Activated CD4-positive, alpha-beta T cell treated with anti-CD3 and anti-CD28 coated beads, Interleukin-2, amount 50 U/mL, for 1 hour (primary cell): ENCODE results near the gene HOXB8.

Source experiments
- DNase-seq: peaks from one replicate; pipeline ENCODE4 v3.0.0-alpha.2; 2020

HOXB8 gene

DNA sequence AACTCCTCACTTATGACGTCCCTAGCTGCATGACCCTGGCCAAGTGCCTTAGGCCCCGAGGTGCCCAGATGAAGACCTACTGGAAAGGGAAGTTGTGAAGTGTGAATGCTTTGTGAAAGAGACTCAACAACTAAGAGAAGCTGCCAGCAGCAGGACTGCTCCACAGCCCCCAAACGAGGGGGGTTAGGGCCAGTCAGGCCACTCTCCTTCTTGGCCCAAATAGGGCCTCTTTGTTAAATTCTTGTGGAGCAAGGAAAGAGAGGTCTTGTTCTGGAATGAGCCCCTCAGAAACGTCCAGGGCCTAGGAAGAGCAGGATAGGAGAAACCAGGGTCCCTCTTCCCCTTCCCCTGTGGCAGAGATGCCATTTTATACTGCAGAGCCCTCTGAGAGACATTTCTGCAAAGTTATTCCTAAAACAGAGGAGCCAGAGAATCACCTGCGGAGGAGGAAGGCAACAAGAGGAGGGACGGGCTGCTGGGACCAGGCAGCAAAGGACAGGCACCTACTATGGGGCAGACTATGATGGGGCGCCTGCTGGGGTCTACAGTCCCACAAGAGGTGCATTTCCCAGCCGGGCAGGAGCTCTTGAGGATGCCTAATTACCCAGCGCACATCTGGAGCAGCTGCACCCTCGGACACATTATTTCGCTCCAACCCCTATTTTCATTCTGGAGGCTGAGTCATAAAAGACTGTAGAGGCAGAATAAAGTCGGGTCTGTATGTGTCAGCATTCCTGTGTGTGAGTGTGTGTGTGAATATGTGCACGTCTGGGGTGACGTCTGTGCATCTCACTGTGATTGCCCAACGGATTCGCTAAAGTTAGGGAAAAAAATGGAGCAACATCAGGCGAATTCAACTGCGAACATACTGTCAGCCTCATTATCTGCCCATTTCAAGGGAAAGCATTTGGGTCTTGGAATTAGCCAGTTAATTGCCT, 22.5 kb upstream of the HOXB8 start:
- no peak for DNase-seq

DNA sequence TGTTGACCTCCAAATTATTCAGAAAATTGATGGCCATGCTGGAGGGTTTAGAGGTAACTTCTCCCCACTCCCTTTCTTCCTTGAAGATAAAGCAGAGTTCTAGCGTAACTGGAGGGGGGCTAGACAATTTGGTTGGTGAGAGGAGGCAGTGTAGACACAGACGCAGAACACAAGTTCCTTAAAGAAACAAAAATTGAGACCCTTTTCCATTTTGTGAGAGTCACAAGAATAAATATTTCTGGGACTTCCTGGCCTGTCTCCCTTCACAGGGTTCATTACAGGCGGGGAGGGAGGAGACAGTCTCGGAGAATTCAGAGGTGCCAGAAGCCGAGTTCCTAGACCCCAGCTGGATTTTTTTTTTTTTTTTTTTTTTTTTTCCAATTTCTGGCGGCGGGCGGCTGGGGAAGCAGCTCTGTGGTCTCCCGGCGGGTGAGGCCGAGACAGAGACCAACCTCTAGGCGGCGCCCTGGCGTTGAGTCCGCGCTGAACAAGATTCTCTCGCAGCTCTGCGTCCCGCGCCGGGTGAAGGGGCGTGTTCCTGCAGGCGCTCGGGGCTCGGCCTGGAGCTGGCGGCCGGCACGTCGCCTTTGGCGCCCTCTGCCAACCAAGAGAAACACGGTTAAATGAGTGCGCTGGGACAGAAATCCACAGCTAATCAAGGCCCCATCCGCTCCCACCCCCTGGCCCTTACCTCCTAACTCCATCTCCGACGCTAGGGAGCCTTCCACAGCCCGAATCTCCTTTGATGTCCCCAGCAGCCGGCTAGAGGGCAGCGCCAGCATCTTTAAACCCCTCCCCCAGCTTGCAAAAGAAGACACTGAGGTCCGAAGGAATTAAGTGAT, 21.3 kb upstream of the HOXB8 start:
- peak; percentile 68 for DNase-seq

DNA sequence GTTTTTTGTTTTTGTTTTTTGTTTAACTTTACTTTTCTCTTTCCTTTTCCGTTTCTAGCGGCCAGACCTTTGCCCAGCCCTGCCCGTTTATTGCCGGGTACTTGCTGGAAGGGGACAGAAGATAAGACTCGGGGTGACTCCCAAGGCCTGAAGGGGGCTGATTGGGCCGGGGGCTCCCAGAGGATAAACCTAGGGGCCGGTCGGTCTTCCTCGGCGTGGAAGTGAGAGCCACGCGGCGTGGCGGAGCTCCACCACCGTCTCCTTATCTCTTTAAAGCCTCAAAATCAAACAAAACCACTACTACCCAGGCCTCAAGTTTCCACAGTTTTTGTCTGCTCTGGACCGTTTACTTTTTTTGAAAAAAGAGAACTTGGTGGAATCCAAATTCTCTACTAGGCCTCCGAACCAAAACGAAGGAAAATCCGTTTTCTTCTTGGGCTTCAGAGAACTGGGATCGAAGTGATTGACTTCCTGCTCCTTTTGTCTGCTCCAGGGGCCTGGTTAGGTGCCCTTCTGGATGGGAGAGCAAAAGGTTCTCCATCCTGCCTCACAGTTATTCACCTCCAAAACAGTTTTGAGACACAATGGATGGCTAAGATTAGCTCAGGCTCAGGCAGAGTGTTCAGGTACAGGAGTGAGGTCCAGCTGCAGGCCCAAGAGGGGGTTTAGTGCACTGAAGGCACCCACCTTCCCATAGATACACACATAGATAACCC, 19.6 kb upstream of the HOXB8 start:
- no peak for DNase-seq

DNA sequence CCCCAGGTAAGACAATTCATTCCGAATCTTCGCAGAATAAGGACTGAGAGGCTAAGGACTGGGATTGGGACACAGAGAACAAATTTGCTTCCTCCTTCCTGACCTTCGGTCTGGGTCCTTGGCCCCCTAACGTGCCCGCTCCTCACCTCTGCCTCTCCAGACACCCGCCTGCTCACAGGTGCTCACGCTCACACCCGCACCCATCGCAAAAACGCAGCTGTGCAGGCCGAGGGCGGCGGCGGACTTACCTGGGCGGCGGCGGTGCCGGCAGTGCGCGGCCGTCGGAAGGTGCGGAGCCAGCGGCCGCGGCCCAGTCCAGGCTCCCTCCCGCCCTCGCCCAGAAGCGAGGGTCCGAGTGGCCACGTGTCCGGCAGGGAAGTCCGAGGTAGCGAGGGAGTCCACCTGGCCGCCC, 18.2 kb upstream of the HOXB8 start:
- no peak for DNase-seq

DNA sequence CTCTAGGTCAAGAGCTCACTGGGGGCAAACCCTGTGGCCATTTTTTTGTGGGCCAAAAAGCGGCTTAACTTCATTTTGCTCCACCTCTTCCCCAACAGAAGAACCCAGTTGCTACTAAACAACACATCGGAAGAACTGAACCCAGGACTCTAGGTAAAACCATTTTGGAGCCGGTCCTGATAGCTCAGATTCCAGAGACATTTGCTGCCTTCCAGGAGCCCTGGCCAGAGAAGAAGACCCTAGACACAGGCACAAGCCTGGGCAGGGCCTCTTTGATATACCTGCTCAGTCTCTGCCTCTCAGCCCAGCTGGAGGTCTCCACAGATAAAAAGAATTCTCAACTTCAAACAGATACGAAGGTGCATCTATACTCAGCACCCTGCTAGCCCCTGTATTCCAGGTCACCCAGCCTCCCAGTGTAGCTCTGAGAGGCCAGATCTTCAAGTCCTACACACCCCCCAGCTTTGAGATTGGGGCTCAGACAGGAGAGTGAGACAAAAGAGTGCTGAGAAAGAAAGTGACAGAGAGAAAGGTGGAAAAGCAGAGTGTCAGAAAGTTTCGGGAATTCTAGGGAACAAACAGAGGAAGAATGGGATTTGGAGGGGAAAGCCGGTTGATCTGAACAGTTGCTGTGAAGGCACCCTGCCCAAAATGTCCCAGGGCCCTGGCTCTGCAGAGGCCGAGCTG, 17.6 kb upstream of the HOXB8 start:
- no peak for DNase-seq

DNA sequence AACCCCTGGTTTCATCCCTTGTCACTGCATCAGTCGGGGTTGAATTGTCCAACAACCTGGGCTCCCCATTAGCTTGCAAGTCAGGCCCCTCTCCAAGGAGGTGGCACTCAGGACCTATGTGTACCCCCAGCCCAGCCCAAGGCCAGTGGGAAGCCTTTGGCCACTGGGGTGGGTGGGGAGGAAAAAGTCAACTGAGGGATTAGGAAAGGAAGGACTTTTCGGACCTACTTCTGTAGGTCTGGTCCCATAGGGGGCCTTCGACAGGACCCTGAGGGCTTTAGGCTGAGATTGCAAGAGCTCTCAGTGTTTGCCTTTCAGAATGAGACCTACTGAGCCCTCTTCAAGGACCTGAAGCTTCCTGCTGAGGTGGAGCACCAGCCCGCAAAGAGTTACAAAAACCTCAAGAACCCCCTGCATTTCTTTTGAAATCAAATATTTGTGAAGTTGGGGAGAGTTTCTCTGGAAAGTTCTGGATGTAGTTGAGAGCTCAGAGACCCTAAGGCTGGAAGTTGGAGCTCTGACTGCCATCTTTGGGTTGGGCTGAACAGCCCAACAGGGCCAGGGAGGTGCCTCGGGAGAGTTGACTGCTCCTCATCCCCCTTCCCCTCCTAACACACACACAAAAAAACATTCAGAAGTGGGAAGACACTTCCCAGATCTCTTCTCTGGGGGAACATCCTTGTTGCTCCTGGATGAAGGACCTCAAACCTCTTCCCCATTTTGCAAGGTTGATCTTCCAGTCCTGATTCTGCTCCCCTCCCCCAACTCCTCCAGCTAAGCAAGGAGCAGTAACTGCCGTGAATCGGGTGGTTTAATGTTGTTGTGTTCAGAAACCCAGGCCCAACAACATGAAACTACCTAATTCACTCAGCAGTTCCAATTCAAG, 16.8 kb upstream of the HOXB8 start:
- no peak for DNase-seq

DNA sequence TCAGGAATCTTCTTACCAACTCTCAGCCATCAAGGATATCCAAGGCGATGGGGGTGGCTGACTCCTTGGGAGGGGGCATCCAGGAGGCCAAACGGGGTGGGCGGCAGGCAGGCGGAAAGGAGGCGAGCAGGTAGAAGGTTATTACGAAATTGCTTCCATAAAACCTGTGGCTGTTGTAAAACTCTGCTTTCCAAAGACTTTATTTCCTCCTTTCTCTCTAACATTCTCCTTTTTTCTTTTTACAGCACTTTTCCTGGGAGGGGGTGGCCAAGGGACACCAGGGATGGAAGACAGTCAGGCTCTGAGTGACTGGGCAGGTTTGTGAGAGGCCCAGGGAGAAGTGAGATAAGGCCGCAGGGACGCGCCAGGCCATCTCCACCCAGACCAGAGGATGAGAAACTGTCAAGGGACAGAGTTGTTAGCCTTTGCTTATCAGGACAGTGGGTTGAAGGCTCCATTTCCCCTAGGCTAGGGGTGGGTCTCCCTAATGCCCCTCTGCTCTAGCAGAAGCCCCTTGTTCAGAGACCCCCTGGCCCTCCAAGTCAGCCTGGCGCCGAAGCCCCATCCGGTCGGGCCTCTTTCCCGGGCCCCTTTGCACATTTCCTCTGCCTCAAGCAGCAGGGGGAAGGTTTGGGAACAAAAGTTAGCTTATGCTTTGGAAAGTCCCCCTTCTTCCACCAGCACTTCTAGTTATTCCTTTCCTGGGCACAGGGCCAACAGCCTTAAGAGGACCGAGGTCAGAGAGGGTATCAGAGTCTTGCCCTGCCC, 16.0 kb upstream of the HOXB8 start:
- no peak for DNase-seq

DNA sequence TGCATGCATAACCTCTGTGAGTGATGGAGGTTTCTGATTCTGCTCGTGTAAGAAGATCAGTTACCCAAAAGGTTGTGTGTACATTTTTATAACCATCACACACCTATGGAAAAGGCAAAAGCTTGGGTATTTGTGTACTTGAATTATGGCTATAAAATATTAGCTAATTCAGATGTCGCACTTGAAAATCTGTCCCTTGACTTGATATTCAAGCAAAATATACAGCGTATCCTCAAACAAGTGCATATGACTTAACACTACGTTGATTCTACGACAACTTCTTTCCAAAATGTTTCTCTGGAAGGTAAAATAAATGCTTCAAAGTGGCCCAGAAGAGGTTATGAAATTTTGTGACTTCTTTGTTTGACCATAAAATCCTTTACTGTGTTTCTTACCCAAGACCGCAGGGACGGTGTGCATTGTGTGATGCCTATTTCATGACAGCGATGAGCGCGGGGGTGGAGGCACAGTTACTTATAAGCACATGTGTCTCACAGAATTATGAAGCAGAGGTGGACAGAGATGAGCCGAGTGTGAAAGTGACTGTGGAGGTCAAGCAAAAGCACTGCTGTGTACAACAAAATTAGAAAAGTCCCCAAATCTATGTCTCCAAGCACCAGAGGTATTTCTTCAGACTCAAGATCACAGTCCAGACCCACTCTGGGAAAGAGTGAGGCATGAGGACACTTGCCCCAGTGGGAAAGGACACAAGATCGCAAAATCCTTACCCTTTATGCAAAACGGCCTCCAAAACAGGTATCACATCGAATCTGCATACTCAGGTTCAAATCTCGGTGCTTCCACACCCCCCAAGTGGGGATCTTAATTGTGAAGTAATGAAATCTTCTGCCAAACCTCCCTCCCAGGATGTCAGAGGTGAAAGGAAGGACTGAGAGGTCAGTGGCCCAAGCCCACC, 15.2 kb upstream of the HOXB8 start:
- DNase-seq = no peak

DNA sequence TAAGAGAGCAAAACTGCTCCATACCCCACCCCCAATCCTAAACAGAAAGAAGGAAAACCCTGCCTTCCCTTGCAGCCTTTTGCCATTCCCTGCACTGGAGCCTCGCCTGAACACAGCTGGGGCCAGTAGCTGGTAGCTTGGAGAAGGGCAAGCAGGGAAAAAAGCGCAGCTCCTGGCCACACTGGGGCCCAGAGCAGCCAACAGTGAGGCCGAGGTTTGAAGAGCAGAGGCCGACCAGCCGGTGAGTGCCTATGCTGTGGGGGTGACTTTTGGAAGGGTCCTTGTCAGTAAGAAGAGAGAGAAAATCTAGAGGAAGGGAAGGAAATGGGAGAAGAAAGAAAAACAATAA, 14.3 kb upstream of the HOXB8 start:
- no peak for DNase-seq

DNA sequence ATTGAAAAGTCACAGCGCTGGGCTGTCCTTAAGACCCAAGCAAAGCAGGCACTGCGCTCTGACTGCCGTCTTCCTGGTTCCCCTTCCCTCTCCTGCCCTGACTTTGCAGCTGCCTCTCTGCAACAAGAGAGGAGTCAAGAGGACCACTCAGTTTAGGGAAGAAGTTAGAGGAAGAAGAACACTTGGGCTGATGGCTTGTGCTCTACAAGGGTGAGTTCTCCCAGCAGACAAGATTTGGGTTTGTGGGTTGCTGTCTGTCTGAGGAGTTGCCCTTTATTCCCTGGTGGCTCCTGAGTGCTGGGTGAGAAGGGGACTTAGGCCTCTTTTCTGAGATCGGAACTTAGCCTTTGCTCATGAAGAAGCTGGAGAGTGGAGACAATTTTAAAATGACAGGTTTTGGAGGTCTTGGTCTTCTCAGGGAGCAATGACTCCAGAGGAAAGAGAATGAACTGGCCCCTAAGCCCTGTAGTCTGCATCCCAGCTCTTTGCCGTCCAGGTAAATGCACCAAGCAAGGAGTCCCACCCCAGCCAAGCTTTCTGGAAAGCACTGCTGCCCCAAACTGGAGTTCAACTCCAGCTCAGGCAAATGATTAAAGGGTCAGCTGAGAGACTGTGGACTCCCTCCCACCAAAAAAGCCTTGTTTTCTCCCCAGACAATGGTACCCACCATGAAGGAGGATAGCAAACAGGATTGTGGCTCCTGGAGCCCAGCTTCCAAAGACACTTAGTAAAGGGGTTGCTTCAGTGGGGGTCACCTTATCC, 13.7 kb upstream of the HOXB8 start:
- no peak for DNase-seq

DNA sequence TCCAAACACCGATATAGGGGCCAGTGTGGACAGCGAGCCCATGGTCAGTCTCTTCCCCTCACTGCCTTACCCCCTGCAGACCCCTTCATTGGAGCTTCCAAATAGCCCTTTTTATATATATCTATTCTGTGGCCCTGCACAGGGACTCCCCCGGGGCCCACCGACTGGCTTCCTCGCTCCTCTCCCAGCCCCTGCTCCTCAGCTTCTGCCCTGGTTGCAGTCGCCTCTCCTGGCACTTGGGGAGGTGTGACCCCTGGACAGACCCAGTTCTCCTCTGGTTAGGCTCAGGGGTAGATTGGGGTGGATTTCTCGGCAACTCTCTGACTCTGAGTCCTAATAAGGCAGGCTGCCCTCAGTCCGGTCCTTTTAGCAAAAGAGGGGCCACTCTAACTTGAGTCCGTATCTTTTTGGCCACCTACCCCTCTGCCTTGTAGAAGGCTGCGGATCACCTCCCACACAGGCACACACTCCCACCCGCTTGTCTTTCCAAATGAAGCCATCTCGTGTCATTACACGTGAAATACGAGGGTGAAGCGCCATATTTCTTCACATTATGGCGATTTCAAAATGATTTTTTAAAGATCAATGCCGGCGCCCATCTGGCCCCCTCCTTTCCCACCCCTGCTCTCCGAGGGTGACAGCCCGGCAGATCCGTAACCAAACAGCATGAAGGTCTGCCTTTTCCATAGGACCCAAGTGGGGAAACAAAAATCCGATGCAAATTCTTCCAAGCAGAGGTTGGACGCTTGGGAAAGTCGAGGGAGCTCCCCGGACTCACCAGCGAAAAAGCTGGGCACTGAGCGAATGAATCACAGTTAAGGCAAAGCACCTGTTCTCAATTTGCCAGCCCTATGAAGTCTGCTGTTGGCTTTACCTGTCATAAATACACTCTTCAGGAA, 12.8 kb upstream of the HOXB8 start:
- no peak for DNase-seq

DNA sequence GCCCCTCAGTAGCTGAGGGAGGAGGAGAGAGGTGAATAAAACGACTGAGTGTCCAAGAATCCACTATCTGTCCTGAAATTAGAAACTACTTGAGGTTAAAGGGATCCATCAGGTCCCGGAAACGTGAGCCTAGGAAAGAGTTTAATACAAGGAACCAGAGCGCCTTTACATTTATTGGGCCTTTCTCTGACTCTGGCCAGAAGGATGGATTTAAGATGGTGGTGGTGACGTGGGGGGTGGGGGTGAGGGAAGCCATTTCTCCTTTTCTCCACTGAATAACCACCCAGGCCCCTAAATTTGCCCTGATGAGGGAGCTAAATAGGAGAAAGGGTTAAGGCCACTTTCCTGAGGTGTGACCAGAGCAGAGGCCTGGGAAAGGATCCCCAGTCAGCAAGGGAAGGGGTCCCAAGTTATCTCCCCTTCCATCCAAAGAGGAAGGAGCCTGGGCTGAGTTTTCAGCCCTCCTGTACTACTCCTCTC, 12.1 kb upstream of the HOXB8 start:
- DNase-seq = no peak

DNA sequence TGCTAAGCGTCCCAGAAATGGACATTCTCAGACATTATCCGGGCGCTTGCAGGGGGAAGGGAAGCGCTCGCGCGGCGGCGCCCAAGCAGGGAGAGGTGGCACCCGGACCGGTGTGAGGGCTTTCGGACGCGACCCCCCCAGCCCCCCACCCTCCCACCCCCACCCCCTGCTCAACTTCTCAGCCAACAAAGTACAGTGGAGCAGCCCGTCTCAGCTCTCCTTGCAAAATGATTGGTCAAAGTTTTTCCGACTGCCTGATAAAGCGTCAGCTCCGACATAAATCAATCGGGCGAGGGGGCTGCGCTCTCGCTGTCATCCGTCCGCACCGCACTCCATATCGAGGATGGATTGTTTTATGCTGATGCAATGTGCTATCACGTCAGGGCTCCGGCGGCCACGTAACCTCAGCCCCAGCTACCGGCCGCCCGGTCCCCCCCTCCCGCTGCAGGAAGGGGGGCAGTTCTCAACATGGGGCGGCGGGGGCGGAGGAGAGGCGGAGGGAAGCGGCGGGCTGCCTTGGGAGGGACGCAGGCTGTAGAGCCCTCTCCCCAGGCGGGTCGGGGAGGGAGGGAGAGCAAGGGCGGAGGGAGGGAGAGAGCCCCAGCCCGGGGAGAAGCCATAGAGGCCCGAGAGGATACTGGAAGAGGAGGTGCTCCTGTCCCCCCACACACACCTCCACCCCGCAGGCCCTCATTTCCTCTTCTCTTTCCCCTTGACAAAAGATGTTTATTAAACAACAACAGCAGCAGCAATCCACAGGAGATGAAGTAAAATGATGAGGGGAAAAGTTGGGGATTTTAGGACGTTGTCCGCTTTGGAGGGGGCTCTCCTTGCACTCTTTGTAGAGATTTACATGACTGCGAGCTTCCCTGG, 11.4 kb upstream of the HOXB8 start, which contains the start of gene HOXB9:
Gene HOXB9 (minus strand): TSS at position 114 of the 873 bp plus-strand sequence. CDS start 89 bp downstream, at position 25.
- DNase-seq = peak; percentile 26

DNA sequence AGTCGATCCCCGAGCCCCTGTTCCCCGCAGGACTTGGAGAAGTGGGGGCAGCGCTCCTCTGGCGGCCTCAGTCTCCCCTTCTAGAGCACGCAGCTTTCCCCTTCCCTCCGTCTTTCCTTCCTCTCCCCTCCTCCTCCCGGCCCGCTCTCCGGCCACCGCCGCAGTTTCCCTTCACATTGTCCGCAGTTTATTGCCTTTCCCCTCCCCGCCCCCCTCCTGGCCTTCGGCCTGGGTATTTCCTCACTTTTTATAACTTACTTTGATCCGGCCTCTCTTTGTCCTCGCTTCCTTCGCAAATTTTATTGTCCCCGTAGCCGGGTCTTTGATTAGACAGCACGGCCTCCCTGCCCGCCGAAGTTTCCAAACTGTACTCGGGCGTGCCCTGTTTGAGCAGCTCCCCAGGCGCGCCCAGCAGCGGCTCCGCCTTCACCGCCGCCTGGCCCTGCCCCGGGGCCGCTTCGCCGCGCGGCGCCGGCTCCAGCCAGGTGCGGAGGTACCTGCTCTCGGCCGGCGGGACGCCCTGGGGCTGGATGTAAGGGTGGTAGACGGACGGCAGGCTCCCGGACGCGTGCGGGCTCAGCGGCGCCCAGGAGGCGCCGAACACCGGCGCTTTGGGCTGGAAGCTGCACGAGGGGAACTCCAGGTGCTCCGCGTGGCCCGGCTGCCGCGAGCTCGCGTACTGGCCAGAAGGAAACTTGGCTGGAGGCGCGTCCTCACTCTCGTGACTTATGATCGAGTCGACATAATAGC, 10.6 kb upstream of the HOXB8 start:
- peak; percentile 42 for DNase-seq
